Measurements from ENCODE around the gene MSX1.

GRCh38 chr4:4853921-4854648 is 5.4 kb upstream of the MSX1 start:
- no peak for TF ChIP-seq CTCF (IDR thresholded peaks at IDR 0.05)
- TF ChIP-seq POLR2A (IDR thresholded peaks at IDR 0.05): no peak

Measured in testis (tissue), 2 donors.